GM18502 (cell line): ENCODE results near the gene C19orf25.
"Not testable (repeated sequence)": the region's sequence is repeated elsewhere in the genome, so short reads cannot be mapped to it uniquely, and the experiment has no call there.

Source experiments
- ATAC-seq: cut with Tn5 transposase; IDR thresholded peaks from one replicate; pipeline ENCODE4 v1.9.1; 2021; ENCODE audit warnings: mild to moderate bottlenecking; ENCODE audit not compliant: unreplicated experiment, poor library complexity

Gene C19orf25

DNA sequence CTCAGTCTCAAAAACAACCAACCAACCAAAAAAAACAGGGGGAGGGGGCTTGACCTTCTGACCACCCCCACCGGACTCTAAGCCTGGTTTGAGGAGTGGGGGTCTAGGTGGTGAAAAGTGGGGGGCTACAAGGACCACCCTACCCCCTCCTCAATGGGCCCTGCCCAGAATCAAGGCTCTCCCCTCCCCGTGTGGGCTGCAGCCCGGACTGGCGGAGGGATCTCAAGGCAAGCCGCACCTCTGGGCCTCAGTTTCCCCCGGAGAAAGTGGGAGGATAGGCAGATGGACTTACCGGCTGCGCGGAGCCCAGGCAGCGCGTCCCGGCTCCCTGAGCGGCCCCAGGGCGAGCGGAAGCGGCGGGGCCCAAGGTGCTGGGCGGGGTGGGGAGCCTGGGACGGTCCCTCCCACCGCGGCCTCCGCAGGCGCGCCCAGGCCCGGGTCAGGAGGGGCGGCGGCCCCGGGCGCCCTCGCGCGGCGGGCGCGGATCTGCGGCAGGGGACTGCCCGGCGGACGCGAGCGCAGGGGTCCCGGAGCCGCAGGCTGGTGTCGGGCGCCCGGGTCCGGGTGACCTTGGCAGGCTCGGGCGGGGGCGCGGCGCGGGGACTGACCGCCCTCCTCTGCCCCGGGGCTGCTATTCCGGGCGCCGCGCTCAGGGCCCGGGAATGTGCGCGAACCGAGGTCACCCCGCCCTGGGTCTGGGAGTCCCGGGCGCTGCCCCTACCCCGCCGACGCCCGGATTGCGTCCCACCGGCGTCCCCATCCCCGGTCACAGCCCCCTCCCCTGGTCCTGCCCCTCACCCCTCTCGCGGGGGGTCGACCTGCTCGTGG lies 33.9 kb upstream of the C19orf25 start, which contains the start of gene ADAMTSL5:
TSS of gene ADAMTSL5 (minus strand) at position 349 of the 828 bp plus-strand sequence. CDS start 2,076 bp downstream, outside the sequence.
- ATAC-seq, result no peak

DNA sequence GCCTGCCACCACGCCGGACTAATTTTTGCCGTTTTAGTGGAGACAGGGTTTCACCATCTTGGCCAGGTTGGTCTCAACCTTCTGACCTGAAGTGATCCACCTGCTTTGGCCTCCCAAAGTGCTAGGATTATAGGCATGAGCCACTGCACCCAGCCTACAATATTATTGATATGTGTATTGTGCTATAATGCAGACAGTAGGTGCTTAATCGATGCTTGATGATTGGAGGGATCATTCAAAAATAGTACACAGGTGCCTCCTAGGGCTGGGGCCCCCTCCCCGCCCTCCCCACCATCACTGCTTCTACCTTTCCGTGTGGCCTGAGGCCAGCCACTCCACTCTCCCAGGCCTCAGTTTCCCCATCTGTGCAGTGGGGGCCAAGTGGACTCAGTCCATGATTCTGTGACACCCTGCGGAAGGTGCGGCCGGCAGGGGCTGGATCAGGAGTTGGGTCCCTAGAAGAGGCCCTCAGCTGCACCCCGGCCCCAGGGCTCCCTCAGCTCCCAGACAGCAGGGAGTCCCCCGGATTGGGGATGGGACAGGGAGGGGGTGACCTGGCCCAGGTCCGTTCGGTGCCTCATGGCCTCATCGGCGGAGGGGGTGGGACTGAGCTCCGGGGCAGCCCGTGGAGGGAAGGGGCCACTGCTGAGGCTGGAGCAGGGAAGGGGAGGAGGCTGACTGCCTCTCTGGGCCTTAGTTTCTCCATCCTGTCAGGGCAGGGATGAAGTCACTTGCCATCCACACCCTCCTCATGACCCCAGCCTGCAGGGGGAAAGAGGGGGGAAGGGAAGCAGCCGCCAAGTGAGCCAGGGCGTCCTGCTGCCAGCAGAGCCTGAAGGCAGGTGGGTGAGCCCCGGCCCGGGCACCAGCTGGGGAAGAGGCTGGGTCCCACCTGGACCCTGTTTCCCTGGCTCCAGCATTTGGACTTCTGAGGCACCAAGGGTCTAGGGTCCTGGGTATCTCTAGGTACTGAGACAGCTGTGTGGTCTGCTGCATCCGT lies 32.6 kb upstream of the C19orf25 start:
- ATAC-seq, result no peak

DNA sequence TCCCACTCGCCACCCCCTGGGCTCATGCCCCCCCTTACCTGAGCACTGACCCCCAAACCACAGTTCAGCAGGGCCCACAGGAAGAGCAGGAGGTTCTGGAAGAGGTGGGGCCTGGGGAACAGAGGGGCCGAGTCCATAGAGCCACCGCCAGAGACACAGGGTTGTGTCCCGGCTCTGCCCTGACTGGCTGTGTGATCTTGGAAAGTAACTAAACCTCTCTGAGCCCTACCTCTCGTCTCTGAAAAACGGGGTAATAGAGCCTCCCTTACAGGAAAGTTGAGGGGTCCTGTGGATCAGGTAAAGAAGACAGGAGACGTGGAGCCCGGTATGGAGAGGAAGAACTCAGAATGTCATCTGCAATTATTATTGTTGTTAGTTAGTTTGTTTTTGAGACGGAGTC lies 31.8 kb upstream of the C19orf25 start:
- no peak for ATAC-seq

DNA sequence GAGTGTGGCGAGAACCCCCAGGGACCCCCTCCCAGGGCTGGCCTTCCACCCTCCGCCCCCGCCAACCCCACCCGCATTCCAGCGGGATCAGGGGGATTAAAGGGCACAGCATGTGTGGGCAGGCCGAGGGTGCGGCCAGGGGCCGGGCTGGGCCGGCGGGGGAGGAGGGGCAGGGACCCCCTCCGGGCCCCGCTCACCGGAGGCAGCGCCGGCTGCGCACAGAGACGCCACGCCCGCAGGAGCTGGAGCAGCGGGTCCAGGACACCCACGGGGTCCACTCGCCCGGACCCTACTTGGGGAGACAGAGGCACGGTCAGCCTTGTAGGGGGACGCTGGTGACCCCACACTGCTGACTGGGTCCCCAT lies 31.4 kb upstream of the C19orf25 start:
- ATAC-seq, result no peak

DNA sequence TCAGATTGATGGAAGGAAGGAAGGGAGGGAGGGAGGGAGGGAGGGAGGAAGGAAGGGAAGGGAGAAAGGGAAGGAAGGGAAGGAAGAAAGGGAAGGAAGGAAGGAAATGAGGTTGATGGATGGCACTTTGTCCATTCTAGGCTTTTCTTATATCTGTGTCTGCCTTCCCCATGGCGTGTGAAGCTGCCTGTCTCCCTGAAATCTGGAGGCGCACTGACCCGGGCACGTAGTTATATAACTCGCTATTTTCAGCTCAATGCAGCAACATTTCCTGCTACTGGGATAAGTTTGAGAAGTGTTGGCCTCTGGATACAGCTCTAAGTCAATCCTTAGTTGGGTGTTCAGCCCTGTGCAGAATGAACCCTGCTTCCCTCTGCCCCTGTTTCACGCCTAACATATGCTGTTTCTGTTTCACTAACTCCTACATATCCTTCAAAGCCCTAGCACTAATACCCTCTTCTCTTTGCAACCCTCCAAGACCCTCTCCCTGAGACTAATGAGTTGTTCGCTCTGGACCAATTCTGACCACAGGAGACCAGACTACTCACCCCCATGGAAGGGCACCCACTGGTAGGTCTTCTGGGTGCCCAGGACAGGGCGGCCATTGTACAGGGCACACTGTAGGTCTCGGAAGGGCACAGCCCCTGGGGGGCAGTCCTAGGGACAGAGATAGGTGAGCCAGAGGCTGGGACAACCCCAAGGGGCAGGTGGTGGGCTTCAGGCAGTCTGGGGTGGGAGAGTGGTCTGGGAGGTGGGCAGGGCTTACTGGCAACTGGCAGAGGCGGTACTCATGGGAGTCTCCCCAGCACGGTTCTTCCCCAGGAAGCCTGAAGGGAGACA lies 30.8 kb upstream of the C19orf25 start:
- no peak for ATAC-seq

DNA sequence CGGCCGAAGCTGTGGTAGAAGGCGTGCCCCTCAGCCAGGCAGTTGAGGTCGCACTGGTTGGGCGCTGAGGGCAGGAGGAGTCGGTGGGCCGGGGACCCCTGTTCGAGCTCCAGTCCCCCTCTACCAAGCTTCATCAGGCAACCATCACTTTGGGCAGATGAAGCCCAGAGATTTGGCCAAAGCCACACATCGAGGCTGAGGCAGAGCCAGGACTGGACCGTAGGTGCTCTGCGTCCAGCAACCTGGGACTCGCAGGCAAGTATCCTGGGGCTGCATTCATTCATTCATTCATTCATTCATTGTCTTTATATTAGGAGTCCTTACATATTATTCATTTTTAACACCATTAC lies 29.5 kb upstream of the C19orf25 start:
- no peak for ATAC-seq

DNA sequence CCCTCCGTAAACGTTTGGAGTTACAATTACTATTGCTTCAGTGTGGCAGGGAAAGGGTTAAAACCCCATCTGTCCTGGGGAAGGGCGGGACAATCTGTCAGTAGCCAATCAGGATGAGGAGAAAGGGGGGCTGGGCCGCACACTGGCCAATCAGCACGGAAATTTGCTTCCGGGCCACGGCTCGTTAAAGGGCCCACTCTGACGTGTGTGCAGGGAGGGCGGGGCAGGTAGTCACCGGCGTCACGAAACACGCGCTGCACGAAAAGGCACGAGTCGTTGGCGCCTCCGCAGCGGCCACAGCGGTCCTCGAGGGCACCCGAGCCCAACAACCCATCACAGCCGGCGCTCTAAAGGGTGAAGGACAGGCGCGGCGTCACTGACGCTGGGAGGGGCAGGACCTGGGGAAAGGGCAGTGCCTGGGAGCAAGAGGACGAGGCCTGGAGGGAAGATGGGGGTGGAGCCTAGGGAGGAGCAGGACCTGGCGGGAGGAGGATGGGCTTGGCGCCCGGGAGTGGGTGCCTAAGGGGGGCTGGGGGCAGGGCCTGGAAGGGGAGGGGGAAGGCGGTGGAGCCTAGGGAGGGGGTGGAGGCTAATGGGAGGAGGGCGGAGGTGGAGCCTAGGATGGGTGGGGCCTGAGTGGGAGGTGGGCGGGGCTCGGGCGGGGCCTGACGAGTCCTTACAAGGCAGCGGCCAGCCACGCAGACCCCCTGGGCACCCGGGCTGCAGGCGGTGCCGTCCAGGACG lies 28.9 kb upstream of the C19orf25 start:
- ATAC-seq, result no peak

DNA sequence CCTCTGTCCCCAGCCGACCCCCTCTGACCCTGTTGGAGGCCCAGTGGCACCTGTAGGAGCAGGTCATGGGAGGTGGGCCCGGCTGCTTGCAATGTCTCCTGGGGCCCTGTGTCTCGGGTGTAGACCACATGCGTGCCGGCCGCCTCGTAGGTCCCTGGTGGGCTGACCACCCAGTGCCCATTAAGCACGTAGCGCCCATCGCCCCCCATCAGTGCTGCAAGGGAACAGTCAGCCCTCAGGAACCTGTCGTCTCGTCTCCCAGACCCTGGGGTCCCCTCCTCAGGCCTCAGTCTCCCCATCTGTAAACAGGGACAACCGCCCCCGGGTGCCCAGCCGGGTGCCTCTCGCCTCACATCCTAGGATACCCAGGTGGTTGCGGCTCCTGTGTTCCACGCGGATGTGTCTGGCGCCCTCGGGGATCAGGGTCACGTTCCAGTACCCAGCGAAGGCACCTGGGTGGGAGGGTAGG lies 28.2 kb upstream of the C19orf25 start:
- ATAC-seq, result no peak

DNA sequence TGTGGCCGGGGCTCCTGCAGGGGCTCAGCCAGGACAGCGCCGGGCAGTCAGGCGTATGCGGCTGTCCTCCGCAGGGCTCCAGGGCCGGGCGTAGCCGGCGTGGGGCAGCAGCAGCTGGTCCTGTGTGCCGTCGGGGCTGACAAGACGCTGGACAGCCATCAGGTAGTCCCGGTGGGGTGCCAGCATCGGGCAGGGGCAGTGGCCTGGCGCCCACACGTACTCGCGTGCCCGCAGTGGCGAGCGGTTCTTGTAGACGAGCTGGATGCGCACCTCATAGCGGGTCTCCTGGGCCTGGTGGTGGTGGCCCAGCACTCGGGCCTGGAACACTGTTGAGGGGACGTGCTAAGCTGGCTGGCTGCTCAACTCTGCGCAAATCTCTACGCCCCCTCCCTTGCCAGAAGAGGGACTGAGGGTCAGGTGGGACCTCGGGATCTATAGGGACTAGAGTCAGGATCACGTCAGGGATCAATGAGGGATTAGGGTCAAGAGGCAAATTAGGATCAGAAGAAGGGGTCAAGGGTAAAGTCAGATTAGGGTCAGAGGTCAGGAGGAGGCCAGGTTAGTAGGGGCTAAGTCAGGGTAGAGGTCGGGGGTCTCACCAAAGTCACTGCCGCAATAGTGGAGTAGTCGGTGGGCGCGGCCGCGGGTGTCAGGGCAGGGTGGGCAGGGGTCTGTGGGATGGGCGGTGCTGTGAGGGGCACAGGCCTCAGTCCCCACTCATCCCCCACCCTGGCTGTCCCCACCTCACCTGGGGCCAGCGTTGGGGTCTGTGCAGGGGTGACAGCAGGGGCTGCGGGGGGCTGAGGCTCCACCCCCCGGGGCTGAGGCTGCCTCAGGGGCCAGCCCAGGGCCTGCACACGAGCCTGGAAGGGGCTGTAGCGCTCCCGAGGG lies 27.2 kb upstream of the C19orf25 start:
- ATAC-seq, result no peak

DNA sequence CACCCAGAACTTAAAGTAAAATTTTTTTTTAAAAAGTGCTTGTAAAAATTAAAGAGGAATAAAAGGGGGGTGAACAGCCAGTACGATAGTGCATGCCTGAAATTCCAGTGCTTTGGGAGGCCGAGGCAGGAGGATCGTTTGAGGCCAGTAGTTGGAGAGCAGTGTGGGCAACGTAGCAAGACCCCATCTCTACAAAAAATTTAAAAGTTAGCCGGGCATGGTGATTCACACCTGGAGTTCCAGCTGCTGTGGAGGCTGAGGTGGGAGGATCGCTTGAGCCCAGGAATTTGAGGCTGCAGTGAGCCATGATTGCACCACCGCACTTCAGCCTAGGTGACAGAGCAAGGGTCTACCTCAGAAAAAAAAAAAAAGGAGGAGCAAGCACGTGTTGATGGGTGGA lies 26.0 kb upstream of the C19orf25 start:
- ATAC-seq, result no peak

DNA sequence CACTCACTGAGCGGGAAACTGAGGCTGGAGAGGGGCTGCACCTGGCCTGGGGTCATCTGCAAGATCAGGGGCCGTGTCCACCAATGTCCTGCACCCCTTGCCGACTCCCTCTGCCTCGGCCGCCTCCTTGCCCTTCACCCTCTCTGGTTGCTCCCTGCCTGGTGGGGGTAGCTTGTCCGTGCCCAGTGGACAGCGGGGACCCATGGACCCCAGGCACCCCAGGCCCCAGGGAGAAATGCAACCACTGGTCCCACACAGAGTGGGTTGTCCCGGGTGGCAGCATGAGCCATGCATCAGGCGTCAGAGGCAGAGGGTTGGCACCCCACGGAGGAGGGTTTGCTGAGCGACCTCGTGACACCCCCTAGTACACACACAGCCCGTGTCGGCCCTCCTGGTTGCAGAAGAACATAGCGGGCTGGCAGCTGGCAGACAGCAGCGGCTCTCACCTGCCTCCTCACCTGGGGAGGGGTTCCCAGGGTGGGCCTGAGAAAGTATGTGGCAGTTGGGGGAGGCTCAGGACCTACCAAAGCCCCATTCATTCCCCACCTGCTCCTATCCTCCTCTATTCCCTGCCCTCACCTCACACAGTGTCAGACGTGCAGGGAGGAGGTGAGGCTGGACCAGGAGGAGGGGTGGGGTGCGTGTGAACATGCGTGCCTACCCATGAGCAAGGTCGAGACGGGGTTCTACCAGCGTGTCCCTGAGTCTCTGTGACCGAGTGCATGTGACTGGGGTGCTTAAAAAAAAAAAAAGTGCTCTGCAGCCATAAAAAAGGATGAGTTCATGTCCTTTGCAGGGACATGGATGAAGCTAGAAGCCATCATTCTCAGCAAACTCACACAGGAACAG lies 25.1 kb upstream of the C19orf25 start:
- ATAC-seq, result no peak

DNA sequence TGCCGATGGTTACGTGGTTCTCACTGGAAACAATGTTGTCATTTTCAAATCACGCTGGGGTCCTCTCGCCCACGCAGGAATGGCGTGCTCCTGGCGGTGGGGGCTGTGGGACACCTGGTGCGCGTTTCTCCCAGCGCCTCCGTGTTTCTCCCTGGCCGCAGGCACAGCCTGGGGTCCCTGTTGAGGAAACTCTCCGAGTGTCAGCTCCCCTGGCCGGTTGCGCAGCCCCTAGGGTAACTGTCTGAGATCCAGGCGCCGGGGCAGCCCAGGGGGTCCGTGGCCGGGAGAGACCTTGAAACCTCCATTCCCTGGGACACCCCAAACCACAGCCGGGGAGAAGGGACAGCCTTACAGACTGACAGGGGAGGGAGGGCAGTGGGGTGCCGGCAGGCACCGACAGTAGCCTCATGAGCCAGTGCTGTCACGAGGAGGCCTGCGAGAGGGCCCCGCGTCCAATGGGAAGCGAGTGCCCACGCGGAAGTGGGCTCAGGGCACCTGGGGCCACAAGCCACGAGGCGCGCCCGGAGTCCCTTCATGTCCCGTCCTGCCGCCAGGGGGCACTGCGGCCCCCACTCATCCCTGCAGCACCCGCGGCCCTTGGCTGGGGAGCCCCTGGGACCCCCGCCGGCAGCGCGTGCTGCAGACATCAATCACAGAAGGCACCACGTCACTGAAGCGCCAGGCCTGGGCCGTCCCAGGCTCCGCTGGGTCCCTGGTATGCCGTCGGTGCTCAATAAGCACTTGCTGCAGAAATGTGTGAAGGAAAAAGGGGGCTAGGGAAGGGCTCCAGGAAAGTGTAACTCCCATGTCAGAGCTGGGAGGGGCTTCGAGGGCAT lies 24.3 kb upstream of the C19orf25 start:
- no peak for ATAC-seq

DNA sequence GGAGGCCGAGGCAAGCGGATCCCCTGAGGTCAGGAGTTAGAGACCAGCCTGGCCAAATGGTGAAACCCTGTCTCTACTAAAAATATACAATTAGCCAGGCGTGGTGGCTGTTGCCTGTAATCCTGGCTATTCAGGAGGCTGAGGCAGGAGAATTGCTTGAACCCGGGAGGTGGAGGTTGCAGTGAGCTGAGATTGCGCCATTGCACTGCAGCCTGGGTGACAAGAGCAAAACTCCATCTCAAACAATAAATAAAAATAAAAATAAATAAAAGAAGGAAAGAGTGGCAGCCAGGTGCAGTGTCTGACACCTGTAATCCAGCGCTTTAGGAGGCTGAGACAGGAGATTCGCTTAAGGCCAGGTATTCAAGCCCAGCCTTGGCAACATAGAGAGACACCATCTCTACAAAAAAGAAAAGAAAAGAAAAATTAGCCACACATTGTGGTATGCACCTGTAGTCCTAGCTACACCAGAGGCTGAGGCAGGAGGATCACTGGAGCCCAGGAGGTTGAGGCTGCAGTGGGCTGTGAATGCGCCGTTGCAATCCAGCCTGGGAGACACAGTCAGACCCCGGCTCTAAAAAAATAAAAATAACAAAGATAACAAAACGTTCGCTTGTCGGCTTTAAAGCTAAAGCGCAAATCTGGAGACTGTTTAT lies 23.5 kb upstream of the C19orf25 start:
- ATAC-seq, result no peak

DNA sequence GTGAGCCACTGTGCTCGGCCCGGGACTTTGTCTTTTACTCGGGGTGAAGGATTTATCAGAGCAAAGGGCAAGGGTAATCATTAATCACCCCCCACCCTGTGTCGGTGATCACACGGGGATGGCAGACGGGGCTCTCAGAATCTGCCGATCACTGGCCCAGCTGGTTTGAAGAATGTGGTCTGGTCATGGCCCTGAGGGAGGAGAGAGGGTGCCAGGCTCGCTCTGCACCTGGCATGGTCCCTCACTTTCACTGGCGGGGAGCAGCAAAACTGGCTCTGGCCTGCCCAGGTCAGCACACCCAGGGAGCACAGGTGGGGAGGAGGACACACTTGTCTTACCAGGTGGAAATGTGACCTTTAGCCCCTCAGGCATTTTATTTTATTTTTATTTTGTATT lies 22.2 kb upstream of the C19orf25 start:
- ATAC-seq, result no peak

DNA sequence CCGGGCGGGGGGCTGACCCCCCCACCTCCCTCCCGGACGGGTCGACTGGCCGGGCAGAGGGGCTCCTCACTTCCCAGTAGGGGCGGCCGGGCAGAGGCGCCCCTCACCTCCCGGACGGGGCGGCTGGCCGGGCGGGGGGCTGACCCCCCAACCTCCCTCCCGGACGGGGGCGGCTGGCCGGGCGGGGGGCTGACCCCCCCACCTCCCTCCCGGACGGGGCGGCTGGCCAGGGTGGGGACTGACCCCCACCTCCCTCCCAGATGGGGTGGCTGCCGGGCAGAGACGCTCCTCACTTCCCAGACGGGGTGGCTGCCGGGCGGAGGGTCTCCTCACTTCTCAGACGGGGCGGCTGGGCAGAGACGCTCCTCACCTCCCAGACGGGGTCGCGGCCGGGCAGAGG lies 20.2 kb upstream of the C19orf25 start:
- not testable (repeated sequence) for ATAC-seq

DNA sequence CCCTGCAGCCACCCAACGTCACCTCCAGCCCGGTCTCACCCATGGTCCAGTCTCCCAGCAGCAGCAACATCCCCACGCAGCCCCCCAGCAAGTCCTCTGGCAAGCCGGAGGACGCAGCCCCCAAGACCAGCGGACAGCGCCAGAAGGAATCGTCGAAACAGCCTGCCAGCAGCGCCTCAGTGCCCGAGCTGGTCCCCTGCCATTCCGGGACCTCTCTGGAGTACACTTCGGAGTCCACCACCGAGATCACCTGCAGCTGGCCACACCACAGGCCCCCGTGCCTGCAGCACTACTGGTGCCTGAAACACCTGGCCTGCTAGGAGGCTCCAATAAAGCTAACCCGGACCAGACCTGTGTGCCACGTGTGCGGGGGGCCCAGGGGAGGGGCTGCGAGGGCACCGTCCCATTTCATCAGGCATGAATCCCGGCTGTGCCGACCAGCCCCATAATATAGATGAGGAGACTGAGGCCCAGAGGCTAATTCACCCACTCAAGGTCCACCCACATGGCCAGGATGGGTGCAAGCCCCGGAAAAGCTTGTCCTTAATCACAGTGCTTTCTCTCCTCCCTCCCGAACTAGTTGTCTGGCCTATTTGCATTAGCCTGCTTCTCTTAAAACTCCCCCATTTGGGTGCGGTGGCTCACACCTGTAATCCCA lies 18.7 kb upstream of the C19orf25 start:
- no peak for ATAC-seq
